Measurements from ENCODE around the gene CCL5.

GRCh38 chr17:35900708-35901480 lies 20.7 kb upstream of the CCL5 start:
- no peak for TF ChIP-seq CTCF (IDR thresholded peaks at IDR 0.05)
- TF ChIP-seq POLR2AphosphoS5 (IDR thresholded peaks at IDR 0.05), result no peak
- no peak for TF ChIP-seq EP300 (IDR thresholded peaks at IDR 0.05)
